Measurements from ENCODE around the gene STAT5B. TPM values are rescaled to one million over a fixed set of nuclear protein-coding genes. Genes with fewer than 3 reads are reported as not detected.

The STAT5B gene
- total and polyA plus RNA-seq, 2 of the 13 experiments (the other 11 are each of a cell fraction or from before 2014, with no cell fraction given): 21.0 to 42.8 TPM

GRCh38 chr17:42179911-42180410 lies 96.2 kb downstream of the STAT5B start (continued):
- TF ChIP-seq ZIK1 (CRISPR knock-in tag; IDR thresholded peaks at IDR 0.05; ENCODE audit: borderline replicate concordance, low read depth): peak; percentile 68; the same call in 1 of the 2 replicates
- peak; percentile 49; the same call in 1 of the 2 replicates for TF ChIP-seq ZNF75D (CRISPR knock-in tag; IDR thresholded peaks at IDR 0.05; ENCODE audit: borderline replicate concordance)
- peak; percentile 73; the same call in 1 of the 2 replicates for TF ChIP-seq THAP11 (CRISPR knock-in tag; IDR thresholded peaks at IDR 0.05)
- no peak for TF ChIP-seq ARNT (IDR thresholded peaks at IDR 0.05)
- TF ChIP-seq ZNF275 (CRISPR knock-in tag; IDR thresholded peaks at IDR 0.05; ENCODE audit: borderline replicate concordance): peak; percentile 88; the same call in 1 of the 2 replicates
- TF ChIP-seq KDM1A (CRISPR knock-in tag; IDR thresholded peaks at IDR 0.05): peak; percentile 52; the same call in 1 of the 2 replicates
- peak; percentile 87 for TF ChIP-seq ATF7-NPFF (CRISPR knock-in tag; IDR thresholded peaks at IDR 0.05; ENCODE audit: low read depth)
- TF ChIP-seq ZMYM4 (CRISPR knock-in tag; IDR thresholded peaks at IDR 0.05): peak; percentile 51
- 0 out of 2 replicates have a peak, but pooled peaks have one; percentile 20 for TF ChIP-seq ZFX (CRISPR knock-in tag; IDR thresholded peaks at IDR 0.05; ENCODE audit: low read depth)
- no peak; the same call in 1 of the 2 replicates for TF ChIP-seq ZC3H4 (CRISPR knock-in tag; IDR thresholded peaks at IDR 0.05; ENCODE audit: borderline replicate concordance)
- TF ChIP-seq ZNF101 (CRISPR knock-in tag; IDR thresholded peaks at IDR 0.05; ENCODE audit: borderline replicate concordance, low read depth): no peak
- no peak for TF ChIP-seq ZNF350 (CRISPR knock-in tag; IDR thresholded peaks at IDR 0.05; ENCODE audit: borderline replicate concordance, low read depth)
- TF ChIP-seq ZNF230 (CRISPR knock-in tag; IDR thresholded peaks at IDR 0.05): peak; percentile 82; the same call in 1 of the 2 replicates
- 0 out of 2 replicates have a peak, but pooled peaks have one; percentile 48 for TF ChIP-seq RBAK (CRISPR knock-in tag; IDR thresholded peaks at IDR 0.05)
- TF ChIP-seq ARHGAP35 (CRISPR knock-in tag; IDR thresholded peaks at IDR 0.05; ENCODE audit: borderline replicate concordance): no peak
- peak; percentile 96 for TF ChIP-seq IKZF4 (CRISPR knock-in tag; IDR thresholded peaks at IDR 0.05; ENCODE audit: borderline replicate concordance, low read depth, not compliant biosample characterization)
- TF ChIP-seq ZNF761 (CRISPR knock-in tag; conservative IDR thresholded peaks at IDR 0.05): peak; percentile 67; the same call in 1 of the 2 replicates
- TF ChIP-seq PAX8 (CRISPR knock-in tag; IDR thresholded peaks at IDR 0.05; ENCODE audit: borderline replicate concordance): 0 out of 2 replicates have a peak, but pooled peaks have one; percentile 68
- peak; percentile 95 for TF ChIP-seq ZNF792 (CRISPR knock-in tag; IDR thresholded peaks at IDR 0.05)
- TF ChIP-seq FUBP1 (CRISPR knock-in tag; IDR thresholded peaks at IDR 0.05; ENCODE audit: borderline replicate concordance): no peak
- TF ChIP-seq ZNF674 (CRISPR knock-in tag; IDR thresholded peaks at IDR 0.05; ENCODE audit: low read depth): 0 out of 2 replicates have a peak, but pooled peaks have one; percentile 63
- no peak for TF ChIP-seq CENPX (CRISPR knock-in tag; IDR thresholded peaks at IDR 0.05)
- TF ChIP-seq ZNF484 (CRISPR knock-in tag; IDR thresholded peaks at IDR 0.05; ENCODE audit: borderline replicate concordance, low read depth): no peak; the same call in 1 of the 2 replicates
- TF ChIP-seq SNRNP70 (IDR thresholded peaks at IDR 0.05; ENCODE audit: low read depth, low read length): no peak
- TF ChIP-seq GTF2F1 (IDR thresholded peaks at IDR 0.05; ENCODE audit: low read length): no peak
- no peak for TF ChIP-seq TAF15 (IDR thresholded peaks at IDR 0.05; ENCODE audit: low read depth, low read length, poor library complexity, severe bottlenecking)
- TF ChIP-seq RFX1 (IDR thresholded peaks at IDR 0.05): peak; percentile 44; the same call in 1 of the 2 replicates
- no peak for TF ChIP-seq RBM39 (IDR thresholded peaks at IDR 0.05; ENCODE audit: low read depth, low read length, poor library complexity, severe bottlenecking)
